NCI-H2196 treated with DMSO at 0.1 percent for 48 hours (cell line): ENCODE data around the gene CDK5.
A peak's percentile ranks its signal among the peaks of the same experiment; 100 is the strongest.
"Not testable (repeated sequence)": the region's sequence is repeated elsewhere in the genome, so short reads cannot be mapped to it uniquely, and the experiment has no call there.

Experiments used
- DNase-seq: peaks from one replicate; lab custom pipeline; 2025; ENCODE audit not compliant: unreplicated experiment; lab: John Stamatoyannopoulos, UW

Gene CDK5

GRCh38 chr7:151058781-151059366 lies 1.2 kb upstream of the CDK5 start:
- DNase-seq, result no peak

- peak; percentile 88 for DNase-seq
Measured at GRCh38 chr7:151057989-151058780, 488 bp upstream of the CDK5 start.

GRCh38 chr7:151056666-151057505 lies 811 bp downstream of the CDK5 start:
- DNase-seq, result no peak

DNA sequence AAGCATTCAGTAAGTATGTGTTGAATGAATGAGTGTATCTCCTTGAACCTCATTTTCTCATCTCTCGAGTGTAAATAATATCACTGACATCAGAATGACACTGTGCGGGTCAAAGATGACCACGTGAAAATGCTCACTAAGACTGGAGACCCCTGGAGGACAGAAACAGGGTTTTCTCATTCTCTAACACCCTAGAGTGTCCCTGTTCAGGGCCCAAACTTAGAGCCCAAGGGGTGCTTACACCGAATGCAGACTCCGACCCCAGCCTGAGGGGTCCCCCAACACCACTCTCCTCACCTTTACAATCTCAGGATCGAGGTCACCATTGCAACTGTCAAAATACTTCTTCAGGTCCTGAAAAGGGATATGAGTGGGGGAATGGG lies 1.4 kb downstream of the CDK5 start:
- DNase-seq, result no peak

DNA sequence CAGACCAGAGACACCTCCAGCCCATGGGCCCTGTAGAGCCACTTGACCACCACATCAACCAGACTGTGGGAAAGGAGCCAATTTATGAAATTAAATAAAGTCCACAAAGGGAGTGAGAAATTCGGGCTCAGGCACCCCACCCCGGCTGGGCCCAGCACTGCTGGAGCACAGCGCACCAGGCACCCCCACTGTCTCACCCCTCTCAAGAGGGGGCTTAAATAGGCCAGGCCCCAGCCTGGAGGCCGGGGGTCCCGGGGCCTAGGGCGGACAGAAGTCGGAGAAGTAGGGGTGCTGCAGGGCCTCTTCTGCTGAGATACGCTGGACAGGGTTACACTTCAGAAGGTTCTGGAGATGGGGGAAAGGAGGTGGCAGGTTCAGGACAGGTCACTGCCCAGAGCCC lies 3.9 kb downstream of the CDK5 start:
- no peak for DNase-seq

GRCh38 chr7:151053096-151053495 lies 4.6 kb downstream of the CDK5 start:
- DNase-seq, result no peak

DNA sequence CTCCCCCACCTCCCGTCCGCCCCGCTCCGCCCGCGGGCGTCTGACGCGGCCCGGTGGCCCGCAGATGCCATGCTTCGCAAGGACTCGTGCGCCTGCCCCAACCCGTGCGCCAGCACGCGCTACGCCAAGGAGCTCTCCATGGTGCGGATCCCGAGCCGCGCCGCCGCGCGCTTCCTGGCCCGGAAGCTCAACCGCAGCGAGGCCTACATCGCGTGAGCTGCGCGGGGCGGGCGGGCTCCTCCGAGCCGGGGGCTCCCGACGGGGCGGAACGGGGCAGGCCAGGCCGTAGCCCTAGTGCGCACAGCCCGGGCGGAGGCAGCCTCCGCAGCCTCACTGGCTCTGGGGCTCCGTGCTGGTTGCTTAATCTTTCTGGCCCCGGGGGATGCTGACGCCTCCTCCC lies 6.6 kb downstream of the CDK5 start:
- no peak for DNase-seq

DNA sequence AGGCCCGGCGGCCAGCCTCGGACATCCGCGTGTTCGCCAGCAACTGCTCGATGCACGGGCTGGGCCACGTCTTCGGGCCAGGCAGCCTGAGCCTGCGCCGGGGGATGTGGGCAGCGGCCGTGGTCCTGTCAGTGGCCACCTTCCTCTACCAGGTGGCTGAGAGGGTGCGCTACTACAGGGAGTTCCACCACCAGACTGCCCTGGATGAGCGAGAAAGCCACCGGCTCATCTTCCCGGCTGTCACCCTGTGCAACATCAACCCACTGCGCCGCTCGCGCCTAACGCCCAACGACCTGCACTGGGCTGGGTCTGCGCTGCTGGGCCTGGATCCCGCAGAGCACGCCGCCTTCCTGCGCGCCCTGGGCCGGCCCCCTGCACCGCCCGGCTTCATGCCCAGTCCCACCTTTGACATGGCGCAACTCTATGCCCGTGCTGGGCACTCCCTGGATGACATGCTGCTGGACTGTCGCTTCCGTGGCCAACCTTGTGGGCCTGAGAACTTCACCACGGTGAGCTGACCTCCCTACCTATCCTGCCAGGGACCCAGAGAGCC lies 8.7 kb downstream of the CDK5 start:
- no peak for DNase-seq

DNA sequence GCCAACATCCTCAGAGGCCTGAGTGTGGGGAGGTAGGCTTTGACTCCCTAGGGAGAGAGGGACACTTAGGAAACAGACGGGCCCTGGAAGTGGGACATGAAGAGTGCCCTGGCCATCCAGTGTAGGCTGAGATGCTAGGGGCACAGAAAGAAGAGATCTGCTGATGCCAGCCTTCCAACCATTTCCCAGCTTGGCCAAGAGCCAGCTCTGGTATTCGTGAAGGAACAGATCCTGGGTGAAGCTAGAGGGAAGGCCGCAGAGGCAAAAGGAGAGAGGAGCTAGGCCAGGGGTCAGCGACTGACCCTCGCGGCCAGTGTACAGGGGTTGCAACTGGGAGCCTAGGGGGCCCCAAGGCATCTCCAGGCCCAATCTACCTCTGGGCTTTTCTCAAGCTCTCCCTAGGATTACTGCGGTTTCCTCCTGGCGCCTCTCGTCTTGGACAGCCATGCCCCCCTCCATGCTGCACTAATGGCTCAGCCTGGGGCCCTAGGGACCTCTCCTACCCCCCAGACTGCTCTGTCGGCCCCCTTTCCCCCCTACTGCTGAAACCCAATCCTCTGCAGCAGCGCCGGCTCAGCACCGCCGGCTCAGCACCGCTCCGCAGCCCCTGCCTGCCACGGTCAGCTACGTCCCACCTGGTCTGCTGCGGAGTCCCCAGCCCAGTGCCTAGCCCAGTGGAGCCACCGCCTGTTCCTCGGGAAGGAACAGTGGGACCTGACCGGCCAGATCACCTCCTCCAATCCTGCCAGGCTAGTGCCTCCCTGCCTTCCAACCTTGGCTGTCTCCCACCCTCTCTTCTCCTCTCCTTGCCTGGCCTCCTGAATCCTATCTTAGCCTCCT lies 9.5 kb downstream of the CDK5 start, which contains the start of gene ASIC3:
TSS of gene ASIC3 (plus strand) at position 556 of the 840 bp plus-strand sequence. CDS start 355 bp downstream, outside the sequence.
- DNase-seq, result no peak

- no peak for DNase-seq
Measured at GRCh38 chr7:151046603-151047573, 10.8 kb downstream of the CDK5 start.

GRCh38 chr7:151045967-151046366 lies 11.7 kb downstream of the CDK5 start:
- no peak for DNase-seq

- no peak for DNase-seq
Measured at GRCh38 chr7:151045262-151045661, 12.4 kb downstream of the CDK5 start.

GRCh38 chr7:151043959-151044358 lies 13.7 kb downstream of the CDK5 start:
- DNase-seq, result no peak

DNA sequence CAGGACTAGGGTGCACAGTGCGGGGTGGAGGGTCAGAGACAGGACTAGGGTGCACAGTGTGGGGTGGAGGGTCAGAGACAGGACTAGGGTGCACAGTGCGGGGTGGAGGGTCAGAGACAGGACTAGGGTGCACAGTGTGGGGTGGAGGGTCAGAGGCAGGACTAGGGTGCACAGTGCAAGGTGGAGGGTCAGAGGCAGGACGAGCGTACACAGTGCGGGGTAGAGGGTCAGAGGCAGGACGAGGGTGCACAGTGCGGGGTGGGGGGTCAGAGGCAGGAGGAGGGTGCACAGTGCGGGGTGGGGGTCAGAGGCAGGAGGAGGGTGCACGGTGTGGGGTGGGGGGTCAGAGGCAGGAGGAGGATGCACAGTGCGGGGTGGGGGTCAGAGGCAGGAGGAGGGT lies 14.2 kb downstream of the CDK5 start:
- DNase-seq, result not testable (repeated sequence)

- no peak for DNase-seq
Measured at GRCh38 chr7:151040616-151041375, 16.9 kb downstream of the CDK5 start.

DNA sequence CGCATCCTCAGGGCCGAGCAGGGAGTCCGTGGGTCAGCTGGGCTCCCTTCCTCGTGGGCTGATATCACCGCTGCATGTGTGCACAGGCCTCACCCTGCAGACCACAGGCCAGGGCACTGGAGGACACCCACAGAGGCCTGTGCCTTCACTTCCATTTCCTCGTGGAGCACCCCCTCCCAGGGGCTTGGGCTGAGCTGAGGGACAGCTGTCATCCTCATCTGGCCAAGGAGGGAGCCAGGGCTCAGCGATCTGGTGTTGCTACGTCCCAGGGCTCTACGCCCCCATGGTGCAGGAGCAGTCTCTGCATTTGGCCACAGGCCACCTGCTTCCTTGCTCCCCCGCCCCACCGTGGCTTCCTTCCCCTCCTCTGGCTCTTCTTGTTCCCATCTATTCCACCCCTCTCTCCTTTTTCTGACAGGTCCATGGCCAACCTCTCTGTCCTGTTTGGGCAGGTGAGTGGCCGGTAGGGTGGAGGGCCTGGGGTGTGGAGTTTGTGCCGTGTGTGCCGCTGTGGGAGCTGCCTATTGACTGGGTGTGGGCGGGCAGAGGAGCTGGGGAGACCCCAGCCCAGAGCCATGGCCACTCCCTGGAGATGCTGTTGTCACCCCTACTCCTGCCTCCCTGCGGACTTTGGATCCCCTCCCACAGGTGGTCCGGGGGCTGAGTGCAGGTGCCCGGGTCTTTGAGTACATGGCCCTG lies 17.7 kb downstream of the CDK5 start:
- no peak for DNase-seq

DNA sequence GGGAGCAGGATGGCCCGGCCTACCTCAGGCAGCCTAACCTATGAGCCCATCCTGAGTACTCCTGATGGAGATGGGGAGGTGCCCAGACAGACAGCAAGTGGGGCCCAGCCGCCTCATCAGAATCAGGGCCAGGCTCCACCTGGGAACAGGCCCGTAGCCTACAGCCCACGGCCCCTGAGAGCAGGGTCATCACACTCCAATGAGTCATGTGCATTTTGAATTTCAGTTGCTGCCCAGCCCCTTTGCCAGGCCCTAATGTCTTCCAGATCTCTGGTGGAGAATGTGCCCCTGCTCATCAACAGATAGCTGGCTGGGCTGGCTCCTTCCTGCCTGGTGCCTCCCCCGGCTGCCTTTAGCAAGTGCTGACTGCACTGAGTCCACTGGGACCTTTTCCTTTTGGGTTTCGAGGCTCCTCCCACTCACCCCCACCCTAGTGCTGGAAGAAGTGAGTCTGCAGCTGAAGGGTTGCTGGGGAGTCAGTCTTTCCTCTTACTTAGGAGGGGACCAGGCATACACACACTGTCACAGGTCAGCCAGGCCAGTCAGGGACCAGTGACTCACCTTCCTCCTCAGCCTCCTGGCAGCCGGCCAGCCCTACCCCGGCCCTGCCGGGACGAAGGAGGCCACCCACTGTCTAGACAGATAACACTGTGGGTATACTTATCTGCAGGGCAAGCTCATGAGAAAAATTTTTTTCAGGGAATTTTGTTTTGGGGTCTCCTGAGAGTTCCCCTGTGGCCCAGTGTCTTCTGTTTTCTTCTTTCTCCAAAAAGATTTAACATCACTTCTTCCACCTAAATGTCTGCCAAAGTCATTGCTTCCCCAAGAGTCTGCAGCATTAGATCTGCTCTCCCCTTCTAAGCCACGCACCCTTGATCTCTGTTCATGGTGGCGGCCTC lies 18.5 kb downstream of the CDK5 start:
- DNase-seq, result peak; percentile 15
